ENCODE measurements around the gene INTS4. TPM values are rescaled to one million over a fixed set of nuclear protein-coding genes. Genes with fewer than 3 reads are reported as not detected.
"Not testable (repeated sequence)": the region's sequence is repeated elsewhere in the genome, so short reads cannot be mapped to it uniquely, and the experiment has no call there.

The INTS4 gene
- total RNA-seq, 2 experiments from 2014 or later = 45.5 to 46.0 TPM

- intact Hi-C loops (cut with micrococcal nuclease) = no loop called here
- DNase-seq = no peak
- Mint-ChIP-seq H3K27me3 (ENCODE audit: low read depth) (no peaks in the 10 kb centered on the region), H3K4me1 (ENCODE audit: low read depth) (no peaks in the 10 kb centered on the region), H3K27ac (no peak overlapping the region), H3K36me3 (ENCODE audit: low read depth) (peaks cover 19% of the 10 kb centered on the region), H3K9me3 (no peaks in the 10 kb centered on the region), H3K4me3 (no peak overlapping the region)
- CTCF ChIA-PET = no interaction called here
Observed at GRCh38 chr11:77883775-77884174, 110.7 kb downstream of the INTS4 start.

GRCh38 chr11:77882396-77882795, 112.1 kb downstream of the INTS4 start:
- H3K4me3 Mint-ChIP-seq = no peak overlapping the region
- intact Hi-C loops (cut with micrococcal nuclease) = no loop called here
- no peak overlapping the region for H3K27ac Mint-ChIP-seq
- no peaks in the 10 kb centered on the region for H3K27me3 Mint-ChIP-seq (ENCODE audit: low read depth)
- H3K9me3 Mint-ChIP-seq = no peaks in the 10 kb centered on the region
- H3K36me3 Mint-ChIP-seq (ENCODE audit: low read depth) = peaks cover 14% of the 10 kb centered on the region
- DNase-seq = no peak
- CTCF ChIA-PET = no interaction called here
- no peaks in the 10 kb centered on the region for H3K4me1 Mint-ChIP-seq (ENCODE audit: low read depth)

- CTCF ChIA-PET = no interaction called here
- no peak for DNase-seq
- Mint-ChIP-seq H3K27me3 (ENCODE audit: low read depth) (no peaks in the 10 kb centered on the region), H3K4me3 (no peak overlapping the region), H3K9me3 (no peaks in the 10 kb centered on the region), H3K27ac (no peak overlapping the region), H3K4me1 (ENCODE audit: low read depth) (no peaks in the 10 kb centered on the region), H3K36me3 (ENCODE audit: low read depth) (peaks cover 15% of the 10 kb centered on the region)
- intact Hi-C loops (cut with micrococcal nuclease) = no loop called here
Observed at GRCh38 chr11:77879218-77879617, 115.2 kb downstream of the INTS4 start.

- CTCF ChIA-PET = interaction anchor here (1.1 kb wide), 1 partner anchor 20 kb away, joined by 5 read pairs; no protein-coding TSS in a partner anchor
- H3K4me3 Mint-ChIP-seq; intact Hi-C loops (cut with micrococcal nuclease); H3K27ac Mint-ChIP-seq; DNase-seq; H3K4me1 Mint-ChIP-seq (ENCODE audit: low read depth); H3K9me3 Mint-ChIP-seq; H3K27me3 Mint-ChIP-seq (ENCODE audit: low read depth): not testable (repeated sequence)
- H3K36me3 Mint-ChIP-seq (ENCODE audit: low read depth) = peaks cover 11% of the 10 kb centered on the region
Observed at GRCh38 chr11:77878247-77878646, 116.2 kb downstream of the INTS4 start.

- no peak for DNase-seq
- CTCF ChIA-PET = interaction anchor here (0.7 kb wide), 1 partner anchor 56 kb away, joined by 3 read pairs; no protein-coding TSS in a partner anchor
- intact Hi-C loops (cut with micrococcal nuclease) = no loop called here
- Mint-ChIP-seq H3K27ac (no peak overlapping the region), H3K36me3 (ENCODE audit: low read depth) (peaks cover 9% of the 10 kb centered on the region), H3K27me3 (ENCODE audit: low read depth) (no peaks in the 10 kb centered on the region), H3K4me1 (ENCODE audit: low read depth) (no peaks in the 10 kb centered on the region), H3K9me3 (no peaks in the 10 kb centered on the region), H3K4me3 (no peak overlapping the region)
Observed at GRCh38 chr11:77876045-77876444, 118.4 kb downstream of the INTS4 start.

- H3K4me3 Mint-ChIP-seq = no peak overlapping the region
- CTCF ChIA-PET = no interaction called here
- intact Hi-C loops (cut with micrococcal nuclease) = no loop called here
- peaks cover 13% of the 10 kb centered on the region for H3K36me3 Mint-ChIP-seq (ENCODE audit: low read depth)
- no peak for DNase-seq
- no peak overlapping the region for H3K27ac Mint-ChIP-seq
- no peaks in the 10 kb centered on the region for H3K27me3 Mint-ChIP-seq (ENCODE audit: low read depth)
- no peaks in the 10 kb centered on the region for H3K4me1 Mint-ChIP-seq (ENCODE audit: low read depth)
- no peaks in the 10 kb centered on the region for H3K9me3 Mint-ChIP-seq
Observed at GRCh38 chr11:77874206-77874605, 120.3 kb downstream of the INTS4 start.

GRCh38 chr11:77873345-77873744, 121.1 kb downstream of the INTS4 start:
- no peaks in the 10 kb centered on the region for H3K4me1 Mint-ChIP-seq (ENCODE audit: low read depth)
- H3K36me3 Mint-ChIP-seq (ENCODE audit: low read depth) = peaks cover 15% of the 10 kb centered on the region
- H3K27me3 Mint-ChIP-seq (ENCODE audit: low read depth) = no peaks in the 10 kb centered on the region
- CTCF ChIA-PET = no interaction called here
- no peak overlapping the region for H3K27ac Mint-ChIP-seq
- no peak for DNase-seq
- intact Hi-C loops (cut with micrococcal nuclease) = no loop called here
- H3K4me3 Mint-ChIP-seq = no peak overlapping the region
- no peaks in the 10 kb centered on the region for H3K9me3 Mint-ChIP-seq

- peaks cover 12% of the 10 kb centered on the region for H3K36me3 Mint-ChIP-seq (ENCODE audit: low read depth)
- intact Hi-C loops (cut with micrococcal nuclease) = no loop called here
- no peaks in the 10 kb centered on the region for H3K4me1 Mint-ChIP-seq (ENCODE audit: low read depth)
- H3K27ac Mint-ChIP-seq = no peak overlapping the region
- CTCF ChIA-PET = no interaction called here
- no peak for DNase-seq
- H3K27me3 Mint-ChIP-seq (ENCODE audit: low read depth) = no peaks in the 10 kb centered on the region
- no peaks in the 10 kb centered on the region for H3K9me3 Mint-ChIP-seq
- no peak overlapping the region for H3K4me3 Mint-ChIP-seq
Observed at GRCh38 chr11:77871855-77872254, 122.6 kb downstream of the INTS4 start.

- DNase-seq = no peak
- Mint-ChIP-seq H3K9me3 (no peaks in the 10 kb centered on the region), H3K4me3 (no peak overlapping the region), H3K4me1 (ENCODE audit: low read depth) (no peaks in the 10 kb centered on the region), H3K36me3 (ENCODE audit: low read depth) (peaks cover 9% of the 10 kb centered on the region), H3K27me3 (ENCODE audit: low read depth) (no peaks in the 10 kb centered on the region), H3K27ac (no peak overlapping the region)
- CTCF ChIA-PET = interaction anchor here (0.7 kb wide), 1 partner anchor 62 kb away, joined by 4 read pairs; no protein-coding TSS in a partner anchor
- intact Hi-C loops (cut with micrococcal nuclease) = no loop called here
Observed at GRCh38 chr11:77868744-77869143, 125.7 kb downstream of the INTS4 start.

- Mint-ChIP-seq H3K9me3 (no peaks in the 10 kb centered on the region), H3K27me3 (ENCODE audit: low read depth) (no peaks in the 10 kb centered on the region), H3K4me1 (ENCODE audit: low read depth) (no peaks in the 10 kb centered on the region), H3K27ac (no peak overlapping the region), H3K36me3 (ENCODE audit: low read depth) (peaks cover 9% of the 10 kb centered on the region), H3K4me3 (no peak overlapping the region)
- no peak for DNase-seq
- CTCF ChIA-PET = interaction anchor here (0.7 kb wide), 1 partner anchor 10 kb away, joined by 4 read pairs; no protein-coding TSS in a partner anchor
- intact Hi-C loops (cut with micrococcal nuclease) = no loop called here
Observed at GRCh38 chr11:77866336-77866735, 128.1 kb downstream of the INTS4 start.

- H3K36me3 Mint-ChIP-seq (ENCODE audit: low read depth) = peaks cover 9% of the 10 kb centered on the region
Observed at GRCh38 chr11:77865805-77866204, 128.7 kb downstream of the INTS4 start.

GRCh38 chr11:77861444-77861843, 133.0 kb downstream of the INTS4 start:
- DNase-seq; H3K27me3 Mint-ChIP-seq (ENCODE audit: low read depth); H3K4me3 Mint-ChIP-seq; H3K9me3 Mint-ChIP-seq; H3K4me1 Mint-ChIP-seq (ENCODE audit: low read depth); CTCF ChIA-PET; H3K36me3 Mint-ChIP-seq (ENCODE audit: low read depth); H3K27ac Mint-ChIP-seq; intact Hi-C loops (cut with micrococcal nuclease): not testable (repeated sequence)

More at GRCh38 chr11:77865805-77866204, 128.7 kb downstream of the INTS4 start:
- intact Hi-C loops (cut with micrococcal nuclease) = no loop called here
- no peak overlapping the region for H3K27ac Mint-ChIP-seq
- no peak for DNase-seq
- no peaks in the 10 kb centered on the region for H3K4me1 Mint-ChIP-seq (ENCODE audit: low read depth)
- no peaks in the 10 kb centered on the region for H3K9me3 Mint-ChIP-seq
- H3K4me3 Mint-ChIP-seq = no peak overlapping the region
- CTCF ChIA-PET = interaction anchor here (0.7 to 0.8 kb wide), 2 partner anchors 11 to 117 kb away, joined by 3 to 4 read pairs; no protein-coding TSS in a partner anchor
- no peaks in the 10 kb centered on the region for H3K27me3 Mint-ChIP-seq (ENCODE audit: low read depth)

- H3K27ac Mint-ChIP-seq; H3K27me3 Mint-ChIP-seq (ENCODE audit: low read depth); H3K4me3 Mint-ChIP-seq; H3K4me1 Mint-ChIP-seq (ENCODE audit: low read depth); intact Hi-C loops (cut with micrococcal nuclease); DNase-seq: not testable (repeated sequence)
- CTCF ChIA-PET = interaction anchor here (0.6 to 0.7 kb wide), 3 partner anchors 20 to 201 kb away, joined by 3 to 5 read pairs (median 4); no protein-coding TSS in a partner anchor
- Mint-ChIP-seq H3K36me3 (ENCODE audit: low read depth) (peaks cover 34% of the 10 kb centered on the region), H3K9me3 (peaks cover 17% of the 10 kb centered on the region)
Observed at GRCh38 chr11:77857906-77858457, 136.5 kb downstream of the INTS4 start.

Data from activated naive CD4-positive, alpha-beta T cell treated with anti-CD3 and anti-CD28 coated beads for 36 hours (primary cell).